ENCODE results near the gene ZMYND11.

ZMYND11 gene

GRCh38 chr10:135132-135600, at the start of gene ZMYND11:
ZMYND11 (plus strand) TSS chr10:135455; CDS start chr10:180013, 44,558 bp downstream.
- no peaks in the 10 kb centered on the region for H3K9me3 ChIP-seq (ENCODE audit: control insufficient read depth, low read depth, low read length)
- H3K9ac ChIP-seq (ENCODE audit: low read length): peak within 1 kb of the TSS; percentile 79
- peak within 1 kb of the TSS; percentile 88 for H3K4me3 ChIP-seq (ENCODE audit: low read length)
- peaks cover 20% of the 10 kb centered on the region for H3K4me1 ChIP-seq (ENCODE audit: control insufficient read depth, low read depth, low read length)
- H3K27me3 ChIP-seq (ENCODE audit: control insufficient read depth, insufficient read depth, low read length): peaks cover 28% of the 10 kb centered on the region
- no peaks in the 10 kb centered on the region for H3K36me3 ChIP-seq (ENCODE audit: control insufficient read depth, low read depth, low read length)
- no peak within 1 kb of the TSS for H3K27ac ChIP-seq (ENCODE audit: low read length)

- H3K4me3 ChIP-seq (ENCODE audit: low read length): no peak overlapping the region
- no peaks in the 10 kb centered on the region for H3K4me1 ChIP-seq (ENCODE audit: control insufficient read depth, low read depth, low read length)
- H3K36me3 ChIP-seq (ENCODE audit: control insufficient read depth, low read depth, low read length): no peaks in the 10 kb centered on the region
- H3K27ac ChIP-seq (ENCODE audit: low read length): no peak overlapping the region
- no peaks in the 10 kb centered on the region for H3K9me3 ChIP-seq (ENCODE audit: control insufficient read depth, low read depth, low read length)
- no peak overlapping the region for H3K9ac ChIP-seq (ENCODE audit: low read length)
- no peaks in the 10 kb centered on the region for H3K27me3 ChIP-seq (ENCODE audit: control insufficient read depth, insufficient read depth, low read length)
These were observed 49.2 kb upstream of the ZMYND11 start for GRCh38 chr10:86031-86430.

- H3K36me3 ChIP-seq (ENCODE audit: control insufficient read depth, low read depth, low read length): no peaks in the 10 kb centered on the region
These were observed 47.8 kb upstream of the ZMYND11 start for GRCh38 chr10:87177-88080.

GRCh38 chr10:88253-88652, 47.0 kb upstream of the ZMYND11 start:
- Histone ChIP-seq H3K9ac (ENCODE audit: low read length) (no peak overlapping the region), H3K36me3 (ENCODE audit: control insufficient read depth, low read depth, low read length) (no peaks in the 10 kb centered on the region), H3K4me3 (ENCODE audit: low read length) (no peak overlapping the region), H3K27ac (ENCODE audit: low read length) (no peak overlapping the region), H3K9me3 (ENCODE audit: control insufficient read depth, low read depth, low read length) (no peaks in the 10 kb centered on the region), H3K27me3 (ENCODE audit: control insufficient read depth, insufficient read depth, low read length) (no peaks in the 10 kb centered on the region), H3K4me1 (ENCODE audit: control insufficient read depth, low read depth, low read length) (no peaks in the 10 kb centered on the region)

More at GRCh38 chr10:87177-88080, 47.8 kb upstream of the ZMYND11 start:
- Histone ChIP-seq H3K27me3 (ENCODE audit: control insufficient read depth, insufficient read depth, low read length) (no peaks in the 10 kb centered on the region), H3K27ac (ENCODE audit: low read length) (no peak overlapping the region), H3K4me1 (ENCODE audit: control insufficient read depth, low read depth, low read length) (no peaks in the 10 kb centered on the region), H3K9me3 (ENCODE audit: control insufficient read depth, low read depth, low read length) (no peaks in the 10 kb centered on the region), H3K4me3 (ENCODE audit: low read length) (no peak overlapping the region), H3K9ac (ENCODE audit: low read length) (no peak overlapping the region)

GRCh38 chr10:89248-89647, 46.0 kb upstream of the ZMYND11 start:
- H3K36me3 ChIP-seq (ENCODE audit: control insufficient read depth, low read depth, low read length): no peaks in the 10 kb centered on the region

GRCh38 chr10:90161-90560, 45.1 kb upstream of the ZMYND11 start:
- Histone ChIP-seq H3K36me3 (ENCODE audit: control insufficient read depth, low read depth, low read length) (no peaks in the 10 kb centered on the region), H3K9ac (ENCODE audit: low read length) (no peak overlapping the region), H3K4me1 (ENCODE audit: control insufficient read depth, low read depth, low read length) (no peaks in the 10 kb centered on the region), H3K27ac (ENCODE audit: low read length) (no peak overlapping the region), H3K27me3 (ENCODE audit: control insufficient read depth, insufficient read depth, low read length) (no peaks in the 10 kb centered on the region), H3K9me3 (ENCODE audit: control insufficient read depth, low read depth, low read length) (peaks cover under 1% of the 10 kb centered on the region), H3K4me3 (ENCODE audit: low read length) (no peak overlapping the region)

More at GRCh38 chr10:89248-89647, 46.0 kb upstream of the ZMYND11 start:
- H3K4me1 ChIP-seq (ENCODE audit: control insufficient read depth, low read depth, low read length): no peaks in the 10 kb centered on the region
- no peaks in the 10 kb centered on the region for H3K27me3 ChIP-seq (ENCODE audit: control insufficient read depth, insufficient read depth, low read length)
- no peak overlapping the region for H3K27ac ChIP-seq (ENCODE audit: low read length)
- no peak overlapping the region for H3K4me3 ChIP-seq (ENCODE audit: low read length)
- H3K9ac ChIP-seq (ENCODE audit: low read length): no peak overlapping the region
- no peaks in the 10 kb centered on the region for H3K9me3 ChIP-seq (ENCODE audit: control insufficient read depth, low read depth, low read length)

GRCh38 chr10:91313-91712, 43.9 kb upstream of the ZMYND11 start:
- no peaks in the 10 kb centered on the region for H3K27me3 ChIP-seq (ENCODE audit: control insufficient read depth, insufficient read depth, low read length)
- no peaks in the 10 kb centered on the region for H3K36me3 ChIP-seq (ENCODE audit: control insufficient read depth, low read depth, low read length)
- H3K4me3 ChIP-seq (ENCODE audit: low read length): no peak overlapping the region
- H3K9ac ChIP-seq (ENCODE audit: low read length): no peak overlapping the region
- H3K27ac ChIP-seq (ENCODE audit: low read length): no peak overlapping the region
- no peaks in the 10 kb centered on the region for H3K4me1 ChIP-seq (ENCODE audit: control insufficient read depth, low read depth, low read length)
- H3K9me3 ChIP-seq (ENCODE audit: control insufficient read depth, low read depth, low read length): peaks cover 4% of the 10 kb centered on the region

- Histone ChIP-seq H3K4me3 (ENCODE audit: low read length) (no peak overlapping the region), H3K27ac (ENCODE audit: low read length) (no peak overlapping the region), H3K36me3 (ENCODE audit: control insufficient read depth, low read depth, low read length) (no peaks in the 10 kb centered on the region), H3K4me1 (ENCODE audit: control insufficient read depth, low read depth, low read length) (no peaks in the 10 kb centered on the region), H3K27me3 (ENCODE audit: control insufficient read depth, insufficient read depth, low read length) (no peaks in the 10 kb centered on the region), H3K9ac (ENCODE audit: low read length) (no peak overlapping the region), H3K9me3 (ENCODE audit: control insufficient read depth, low read depth, low read length) (peaks cover 4% of the 10 kb centered on the region)
These were observed 43.1 kb upstream of the ZMYND11 start for GRCh38 chr10:92153-92552.

- H3K27me3 ChIP-seq (ENCODE audit: control insufficient read depth, insufficient read depth, low read length): no peaks in the 10 kb centered on the region
These were observed 42.4 kb upstream of the ZMYND11 start for GRCh38 chr10:92846-93245.

GRCh38 chr10:94613-95012, 40.6 kb upstream of the ZMYND11 start:
- Histone ChIP-seq H3K36me3 (ENCODE audit: control insufficient read depth, low read depth, low read length) (no peaks in the 10 kb centered on the region), H3K27ac (ENCODE audit: low read length) (no peak overlapping the region), H3K4me1 (ENCODE audit: control insufficient read depth, low read depth, low read length) (no peaks in the 10 kb centered on the region), H3K9me3 (ENCODE audit: control insufficient read depth, low read depth, low read length) (peaks cover 4% of the 10 kb centered on the region), H3K27me3 (ENCODE audit: control insufficient read depth, insufficient read depth, low read length) (no peaks in the 10 kb centered on the region), H3K9ac (ENCODE audit: low read length) (no peak overlapping the region), H3K4me3 (ENCODE audit: low read length) (no peak overlapping the region)

More at GRCh38 chr10:92846-93245, 42.4 kb upstream of the ZMYND11 start:
- Histone ChIP-seq H3K27ac (ENCODE audit: low read length) (no peak overlapping the region), H3K4me1 (ENCODE audit: control insufficient read depth, low read depth, low read length) (no peaks in the 10 kb centered on the region), H3K9ac (ENCODE audit: low read length) (no peak overlapping the region), H3K4me3 (ENCODE audit: low read length) (no peak overlapping the region), H3K9me3 (ENCODE audit: control insufficient read depth, low read depth, low read length) (peaks cover 4% of the 10 kb centered on the region), H3K36me3 (ENCODE audit: control insufficient read depth, low read depth, low read length) (no peaks in the 10 kb centered on the region)

GRCh38 chr10:95356-96115, 39.7 kb upstream of the ZMYND11 start:
- no peaks in the 10 kb centered on the region for H3K36me3 ChIP-seq (ENCODE audit: control insufficient read depth, low read depth, low read length)
- H3K4me1 ChIP-seq (ENCODE audit: control insufficient read depth, low read depth, low read length): no peaks in the 10 kb centered on the region
- H3K27me3 ChIP-seq (ENCODE audit: control insufficient read depth, insufficient read depth, low read length): no peaks in the 10 kb centered on the region
- peaks cover 4% of the 10 kb centered on the region for H3K9me3 ChIP-seq (ENCODE audit: control insufficient read depth, low read depth, low read length)
- H3K27ac ChIP-seq (ENCODE audit: low read length): no peak overlapping the region
- H3K4me3 ChIP-seq (ENCODE audit: low read length): no peak overlapping the region
- H3K9ac ChIP-seq (ENCODE audit: low read length): no peak overlapping the region
